Calu3 (cell line): ENCODE results near the gene DAAM2. TPM values are rescaled to one million over a fixed set of nuclear protein-coding genes. Genes with fewer than 3 reads are reported as not detected.

Experiments used
- BruUV-seq: library from RNA; stranded (reverse); fragments of 400-500 nt; replicated peaks from 2 replicates; lab custom pipeline; 2021; lab: Mats Ljungman, UMichigan
- CTCF ChIA-PET: fragments of 300-600 bp; sonication (Branson Sonifier 250); formaldehyde crosslinking; loops from one replicate; lab custom pipeline; 2022; ENCODE audit warnings: antibody characterized with exemption; lab: Charles Lee
- DNase-seq: peaks from one replicate; pipeline ENCODE4 v3.0.0; 2022
- H3K27ac Mint-ChIP-seq: one replicate; pipeline ENCODE4 v1.8.0; 2022; ENCODE audit warnings: mixed read lengths; ENCODE audit not compliant: unreplicated experiment
- H3K27me3 Mint-ChIP-seq: one replicate; pipeline ENCODE4 v1.8.0; 2022; ENCODE audit warnings: mixed read lengths; ENCODE audit not compliant: unreplicated experiment
- H3K36me3 Mint-ChIP-seq: one replicate; pipeline ENCODE4 v1.8.0; 2022; ENCODE audit warnings: mild to moderate bottlenecking, moderate library complexity, mixed read lengths; ENCODE audit not compliant: insufficient read depth, unreplicated experiment
- H3K4me1 Mint-ChIP-seq: one replicate; pipeline ENCODE4 v1.8.0; 2022; ENCODE audit warnings: mild to moderate bottlenecking, low read depth, mixed read lengths; ENCODE audit not compliant: unreplicated experiment
- H3K4me3 Mint-ChIP-seq: one replicate; pipeline ENCODE4 v1.8.0; 2022; ENCODE audit warnings: mild to moderate bottlenecking, low read depth, moderate library complexity, mixed read lengths; ENCODE audit not compliant: unreplicated experiment
- H3K9me3 Mint-ChIP-seq: one replicate; pipeline ENCODE4 v1.8.0; 2022; ENCODE audit warnings: low read depth, mixed read lengths; ENCODE audit not compliant: unreplicated experiment
- CTCF ChIP-seq: fragments of 200-600 bp; IDR thresholded peaks from one replicate; pipeline ENCODE4 v1.8.0; 2022; ENCODE audit warnings: antibody characterized with exemption; ENCODE audit not compliant: unreplicated experiment
- intact Hi-C: fragments of 100-400 bp; cut with micrococcal nuclease; formaldehyde crosslinking; loops from one replicate; pipeline ENCODE4 v1.10.0; 2022; ENCODE audit not compliant: unreplicated experiment
- total RNA-seq: library from RNA; stranded (reverse); gene quantifications from 2 replicates; pipeline ENCODE4 v1.2.3, GENCODE V29; 2022

DAAM2 gene
- total RNA-seq, 1 experiment from 2014 or later, result not detected

GRCh38 chr6:39760226-39760952, 31.8 kb upstream of the DAAM2 start:
- no peaks in the 10 kb centered on the region for H3K36me3 Mint-ChIP-seq
- no peak for DNase-seq
- H3K27ac Mint-ChIP-seq, result no peak overlapping the region
- intact Hi-C loops, result no loop called here
- no peaks in the 10 kb centered on the region for H3K27me3 Mint-ChIP-seq
- peaks cover 8% of the 10 kb centered on the region for H3K9me3 Mint-ChIP-seq
- H3K4me1 Mint-ChIP-seq, result no peaks in the 10 kb centered on the region
- no peak for TF ChIP-seq CTCF
- CTCF ChIA-PET, result no interaction called here
- no peak overlapping the region for H3K4me3 Mint-ChIP-seq
- no TSS peak for BruUV-seq

GRCh38 chr6:39765508-39766065, 26.6 kb upstream of the DAAM2 start:
- no peak for TF ChIP-seq CTCF
- Mint-ChIP-seq H3K9me3 (peaks cover 3% of the 10 kb centered on the region), H3K4me3 (no peak overlapping the region), H3K36me3 (no peaks in the 10 kb centered on the region), H3K27me3 (no peaks in the 10 kb centered on the region), H3K27ac (no peak overlapping the region), H3K4me1 (no peaks in the 10 kb centered on the region)
- DNase-seq, result no peak
- intact Hi-C loops, result no loop called here
- CTCF ChIA-PET, result no interaction called here
- BruUV-seq, result no TSS peak

- CTCF ChIA-PET, result no interaction called here
- no peaks in the 10 kb centered on the region for H3K4me1 Mint-ChIP-seq
- H3K36me3 Mint-ChIP-seq, result no peaks in the 10 kb centered on the region
- TF ChIP-seq CTCF, result no peak
- intact Hi-C loops, result no loop called here
- no peak overlapping the region for H3K27ac Mint-ChIP-seq
- no peak for DNase-seq
- peaks cover 3% of the 10 kb centered on the region for H3K9me3 Mint-ChIP-seq
- H3K27me3 Mint-ChIP-seq, result no peaks in the 10 kb centered on the region
- no TSS peak for BruUV-seq
- H3K4me3 Mint-ChIP-seq, result no peak overlapping the region
Observed at GRCh38 chr6:39769012-39769411, 23.2 kb upstream of the DAAM2 start.

- H3K9me3 Mint-ChIP-seq, result no peaks in the 10 kb centered on the region
- H3K36me3 Mint-ChIP-seq, result no peaks in the 10 kb centered on the region
- CTCF ChIA-PET, result no interaction called here
- BruUV-seq, result no TSS peak
- H3K27me3 Mint-ChIP-seq, result no peaks in the 10 kb centered on the region
- TF ChIP-seq CTCF, result no peak
- H3K27ac Mint-ChIP-seq, result no peak overlapping the region
- intact Hi-C loops, result no loop called here
- no peaks in the 10 kb centered on the region for H3K4me1 Mint-ChIP-seq
- DNase-seq, result no peak
- no peak overlapping the region for H3K4me3 Mint-ChIP-seq
Observed at GRCh38 chr6:39770446-39770845, 21.7 kb upstream of the DAAM2 start.
